Measurements from ENCODE around the gene ARHGAP24.

ARHGAP24 gene

DNA sequence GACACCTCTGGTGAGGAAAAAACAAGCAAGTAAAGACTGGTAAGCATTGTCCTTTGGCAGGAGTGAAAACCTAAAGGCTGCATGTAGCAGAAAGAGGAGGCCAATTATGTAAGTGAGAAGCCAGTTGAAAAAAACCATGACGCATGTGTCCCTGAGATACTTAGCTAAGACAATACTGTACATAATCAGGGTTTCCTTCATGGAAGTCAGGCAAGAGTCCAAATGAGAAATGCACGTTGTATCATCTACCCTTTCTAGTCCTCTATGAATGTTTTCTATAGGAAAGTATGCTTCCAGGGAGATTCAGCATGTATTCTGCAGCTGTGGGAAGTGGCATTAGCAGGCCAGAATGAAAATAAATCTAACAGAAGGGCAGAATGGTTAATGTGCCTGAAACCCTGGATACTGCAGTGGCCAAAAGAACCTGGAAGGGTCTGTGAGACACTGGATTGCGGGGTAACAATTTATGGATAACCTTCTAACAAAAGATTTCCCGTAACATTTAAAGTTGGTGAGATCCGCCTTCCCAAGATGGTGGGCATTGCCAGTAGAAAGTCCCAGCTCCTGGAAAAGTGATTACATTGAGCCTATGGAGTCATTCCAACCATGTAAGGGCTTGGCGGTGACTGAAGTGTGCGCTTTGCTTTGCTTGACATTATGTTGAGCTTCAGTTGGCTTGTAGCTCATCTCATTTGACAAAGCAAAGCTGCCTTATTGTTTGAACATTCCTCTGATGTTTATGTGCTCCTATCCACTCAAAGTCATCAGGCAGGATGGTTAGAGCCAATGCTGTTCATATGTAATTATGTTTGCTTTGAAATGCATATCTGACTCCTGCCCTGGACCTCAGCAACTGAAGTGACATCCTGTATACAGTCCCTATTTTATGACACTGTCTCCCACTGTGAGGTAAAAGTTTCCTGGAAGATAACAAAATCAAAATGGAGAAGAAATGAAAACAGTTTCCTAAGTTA lies 200.4 kb downstream of the ARHGAP24 start:
- in situ Hi-C loops (cut with HindIII; ENCODE audit: low sequenced_read_pairs): loop anchor here (5.0 kb wide), 1 partner anchor 67 kb away; no protein-coding TSS in a partner anchor
- TF ChIP-seq, protein P1, sequence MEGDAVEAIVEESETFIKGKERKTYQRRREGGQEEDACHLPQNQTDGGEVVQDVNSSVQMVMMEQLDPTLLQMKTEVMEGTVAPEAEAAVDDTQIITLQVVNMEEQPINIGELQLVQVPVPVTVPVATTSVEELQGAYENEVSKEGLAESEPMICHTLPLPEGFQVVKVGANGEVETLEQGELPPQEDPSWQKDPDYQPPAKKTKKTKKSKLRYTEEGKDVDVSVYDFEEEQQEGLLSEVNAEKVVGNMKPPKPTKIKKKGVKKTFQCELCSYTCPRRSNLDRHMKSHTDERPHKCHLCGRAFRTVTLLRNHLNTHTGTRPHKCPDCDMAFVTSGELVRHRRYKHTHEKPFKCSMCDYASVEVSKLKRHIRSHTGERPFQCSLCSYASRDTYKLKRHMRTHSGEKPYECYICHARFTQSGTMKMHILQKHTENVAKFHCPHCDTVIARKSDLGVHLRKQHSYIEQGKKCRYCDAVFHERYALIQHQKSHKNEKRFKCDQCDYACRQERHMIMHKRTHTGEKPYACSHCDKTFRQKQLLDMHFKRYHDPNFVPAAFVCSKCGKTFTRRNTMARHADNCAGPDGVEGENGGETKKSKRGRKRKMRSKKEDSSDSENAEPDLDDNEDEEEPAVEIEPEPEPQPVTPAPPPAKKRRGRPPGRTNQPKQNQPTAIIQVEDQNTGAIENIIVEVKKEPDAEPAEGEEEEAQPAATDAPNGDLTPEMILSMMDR (IDR thresholded peaks at IDR 0.05; ENCODE audit: low read depth, low read length, missing control alignments): no peak
- DNase-seq (ENCODE audit: low read depth): no peak
- no peak overlapping the region for H3K4me3 ChIP-seq (ENCODE audit: low read depth, low read length)

DNA sequence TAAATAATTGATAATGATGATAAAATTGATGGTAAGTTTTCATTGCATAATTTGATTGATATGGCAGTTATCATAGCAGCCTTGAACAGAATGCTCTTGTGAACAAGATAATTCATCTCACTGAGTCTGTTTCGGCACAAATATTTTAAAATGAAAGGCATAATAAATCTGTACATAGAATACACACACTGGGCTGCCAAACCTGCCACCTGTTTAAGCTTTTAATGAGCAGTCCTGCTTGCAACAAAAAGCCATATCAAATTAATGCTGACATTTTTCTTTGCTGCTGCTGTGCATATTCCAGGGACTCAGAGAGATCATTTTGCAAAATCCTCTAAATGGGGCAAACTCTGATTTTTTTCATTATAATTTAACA lies 201.1 kb downstream of the ARHGAP24 start:
- H3K4me3 ChIP-seq (ENCODE audit: low read depth, low read length): no peak overlapping the region
- in situ Hi-C loops (cut with HindIII; ENCODE audit: low sequenced_read_pairs): loop anchor here (5.0 kb wide), 1 partner anchor 66 kb away; no protein-coding TSS in a partner anchor
- TF ChIP-seq, protein P1 (IDR thresholded peaks at IDR 0.05; ENCODE audit: low read depth, low read length, missing control alignments): no peak
- no peak for DNase-seq (ENCODE audit: low read depth)

DNA sequence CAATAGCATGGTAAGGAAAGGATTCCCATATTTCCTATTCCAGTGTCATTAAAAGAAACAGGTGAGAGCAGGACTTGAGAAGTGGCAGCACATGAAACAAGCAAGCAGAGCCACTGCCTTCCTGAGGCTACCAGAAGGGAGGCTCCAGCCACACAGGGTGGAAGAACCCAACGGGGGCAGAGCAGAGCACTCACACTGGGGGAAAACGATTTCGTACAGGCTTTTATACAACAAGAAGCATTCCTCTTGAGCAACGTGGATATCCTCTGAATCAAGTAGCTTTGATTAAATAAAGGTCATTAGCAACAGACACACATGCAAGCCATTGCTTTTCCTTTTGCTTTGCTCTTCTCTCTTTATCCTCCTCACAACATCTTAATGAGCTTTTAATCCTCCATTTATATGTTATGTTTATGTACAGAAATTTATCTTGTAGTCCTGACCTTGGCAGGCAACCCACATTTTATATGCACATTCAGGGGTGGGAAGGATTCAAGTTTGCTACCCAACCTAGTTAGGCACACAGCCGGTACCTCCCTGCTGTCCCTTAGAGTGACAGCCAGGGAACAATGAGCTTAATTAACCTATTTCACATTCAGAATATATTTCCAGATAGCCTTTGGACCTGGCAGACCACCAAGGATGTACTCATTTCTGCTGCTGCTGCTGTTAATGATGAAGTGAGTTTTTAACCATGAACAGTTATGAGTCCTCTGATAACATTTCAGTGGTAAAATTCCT lies 202.1 kb downstream of the ARHGAP24 start:
- in situ Hi-C loops (cut with HindIII; ENCODE audit: low sequenced_read_pairs): loop anchor here (5.0 kb wide), 1 partner anchor 65 kb away; no protein-coding TSS in a partner anchor
- TF ChIP-seq, protein P1 (IDR thresholded peaks at IDR 0.05; ENCODE audit: low read depth, low read length, missing control alignments): no peak
- DNase-seq (ENCODE audit: low read depth): peak; percentile 9

DNA sequence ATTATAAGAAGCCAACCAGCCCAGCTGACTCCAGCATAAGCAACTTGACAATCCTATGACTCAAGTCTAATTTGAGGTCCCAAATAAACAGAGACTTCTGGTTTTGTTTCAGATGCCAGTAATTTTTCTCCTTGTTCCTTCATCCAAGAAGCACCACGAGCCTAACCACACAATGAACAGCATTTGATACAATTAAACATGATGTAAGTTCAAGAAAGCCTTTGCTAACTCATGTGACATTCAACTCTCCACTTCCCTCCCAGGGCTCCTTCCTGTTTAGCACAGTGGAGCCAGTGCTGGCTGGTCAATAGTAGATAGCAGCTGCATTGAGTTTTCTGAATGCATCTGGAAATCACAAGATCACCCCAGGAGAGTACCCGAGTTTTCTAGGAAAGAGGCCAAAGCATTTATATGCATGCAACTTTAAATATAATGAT lies 206.3 kb downstream of the ARHGAP24 start:
- TF ChIP-seq, protein P1 (IDR thresholded peaks at IDR 0.05; ENCODE audit: low read depth, low read length, missing control alignments): no peak
- in situ Hi-C loops (cut with HindIII; ENCODE audit: low sequenced_read_pairs): no loop called here
- DNase-seq (ENCODE audit: low read depth): peak; percentile 99
- no peak overlapping the region for H3K4me3 ChIP-seq (ENCODE audit: low read depth, low read length)

More for the DNA sequence above, 202.1 kb downstream of the ARHGAP24 start:
- H3K4me3 ChIP-seq (ENCODE audit: low read depth, low read length): no peak overlapping the region

DNA sequence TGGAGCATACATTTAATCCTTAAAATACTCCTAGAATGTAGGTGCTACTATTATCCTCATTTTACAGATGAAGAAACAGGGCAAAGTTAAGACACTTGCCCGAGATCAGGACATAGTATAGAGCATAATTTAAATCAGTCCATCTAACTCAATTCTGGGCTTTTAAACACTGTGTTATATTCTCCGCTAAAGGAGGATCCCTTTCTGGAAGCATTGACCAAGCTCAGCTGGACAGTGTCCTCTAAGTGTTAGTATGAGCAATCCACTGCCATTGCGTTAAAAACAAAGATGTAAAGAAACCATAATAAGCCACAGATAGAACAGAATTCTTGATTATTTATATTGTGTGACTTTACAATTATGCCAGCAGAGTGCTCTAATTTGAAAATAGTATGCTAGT lies 207.0 kb downstream of the ARHGAP24 start:
- in situ Hi-C loops (cut with HindIII; ENCODE audit: low sequenced_read_pairs): no loop called here
- no peak for DNase-seq (ENCODE audit: low read depth)
- TF ChIP-seq, protein P1 (IDR thresholded peaks at IDR 0.05; ENCODE audit: low read depth, low read length, missing control alignments): no peak
- no peak overlapping the region for H3K4me3 ChIP-seq (ENCODE audit: low read depth, low read length)

DNA sequence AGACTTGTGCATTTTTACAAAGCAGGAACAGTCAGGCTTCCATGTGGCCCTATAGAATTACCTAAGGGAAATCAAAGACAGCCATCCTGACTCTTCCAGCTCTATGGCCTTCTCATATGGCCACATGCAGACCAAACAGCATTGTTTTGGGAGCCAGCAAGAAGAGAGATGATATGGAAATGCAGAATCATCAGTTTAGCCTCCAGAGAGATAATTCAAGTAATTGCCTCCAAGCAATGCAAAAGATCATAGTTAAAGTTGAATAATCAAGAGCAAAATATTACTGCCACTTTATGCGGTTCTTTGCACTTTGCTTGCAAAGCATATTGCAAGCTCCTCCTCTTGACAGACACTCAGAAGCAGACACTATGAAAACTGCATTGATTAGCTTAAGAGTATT lies 207.4 kb downstream of the ARHGAP24 start:
- DNase-seq (ENCODE audit: low read depth): no peak
- no peak overlapping the region for H3K4me3 ChIP-seq (ENCODE audit: low read depth, low read length)
- in situ Hi-C loops (cut with HindIII; ENCODE audit: low sequenced_read_pairs): no loop called here
- TF ChIP-seq, protein P1 (IDR thresholded peaks at IDR 0.05; ENCODE audit: low read depth, low read length, missing control alignments): no peak

Data from astrocyte of the cerebellum (primary cell).